Progenitor cell of endocrine pancreas (in vitro differentiated cells): ENCODE data around the gene ANO2. TPM values are rescaled to one million over a fixed set of nuclear protein-coding genes. Genes with fewer than 3 reads are reported as not detected.

Experiments used
- DNase-seq: peaks from one replicate; pipeline ENCODE4 v3.0.0; 2021; ENCODE audit warnings: low spot score; ENCODE audit not compliant: unreplicated experiment
- H3K27ac Mint-ChIP-seq: 2 replicates; pipeline ENCODE4 v1.8.0; 2021; ENCODE audit warnings: mild to moderate bottlenecking, moderate library complexity, mixed read lengths
- H3K27me3 Mint-ChIP-seq: 2 replicates; pipeline ENCODE4 v1.8.0; 2021; ENCODE audit warnings: mixed read lengths
- H3K36me3 Mint-ChIP-seq: 2 replicates; pipeline ENCODE4 v1.8.0; 2022; ENCODE audit warnings: mixed read lengths; ENCODE audit not compliant: insufficient read depth
- H3K4me1 Mint-ChIP-seq: 2 replicates; pipeline ENCODE4 v1.8.0; 2021; ENCODE audit warnings: low read depth, mixed read lengths
- H3K4me3 Mint-ChIP-seq: 2 replicates; pipeline ENCODE4 v1.8.0; 2021; ENCODE audit warnings: low read depth, mild to moderate bottlenecking, moderate library complexity, mixed read lengths
- H3K9me3 Mint-ChIP-seq: 2 replicates; pipeline ENCODE4 v1.8.0; 2021; ENCODE audit warnings: low read depth, mixed read lengths
- CTCF ChIP-seq: fragments of 200-600 bp; sonication (generic); IDR thresholded peaks from one replicate; pipeline ENCODE4 v1.5.0; 2021; ENCODE audit warnings: antibody characterized with exemption, mild to moderate bottlenecking; ENCODE audit not compliant: unreplicated experiment
- total RNA-seq: library from RNA; stranded (reverse); gene quantifications from 2 replicates; pipeline ENCODE4 v1.2.1, GENCODE V29; 2021

Gene ANO2
- total RNA-seq, 1 donor from 2014 or later = 2.8 TPM

- Mint-ChIP-seq H3K36me3 (no peaks in the 10 kb centered on the region), H3K27me3 (peaks cover 33% of the 10 kb centered on the region), H3K27ac (no peak overlapping the region), H3K4me1 (no peaks in the 10 kb centered on the region), H3K4me3 (no peak overlapping the region), H3K9me3 (no peaks in the 10 kb centered on the region)
- no peak for DNase-seq
- no peak for TF ChIP-seq CTCF
Measured at GRCh38 chr12:5809586-5809985, 135.5 kb downstream of the ANO2 start.

DNA sequence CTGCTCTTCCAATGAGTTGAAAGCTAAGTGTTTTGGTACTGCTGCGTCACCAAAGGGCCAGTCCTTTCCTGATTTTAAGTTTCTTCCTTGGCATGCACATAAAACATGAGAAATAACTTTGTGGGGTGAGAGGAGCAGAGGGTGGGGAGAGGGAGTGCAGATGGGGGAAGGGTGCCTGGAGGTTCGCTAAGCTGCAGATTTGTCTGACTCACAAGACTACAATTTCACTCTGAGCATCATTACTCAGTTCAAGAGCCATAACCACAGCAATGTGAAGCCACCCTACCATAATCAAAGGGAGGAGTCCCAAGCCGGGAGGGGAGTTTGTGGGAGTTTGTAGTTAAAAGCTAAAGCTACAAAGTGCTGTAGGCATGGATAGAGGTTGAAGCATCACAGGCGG is 136.1 kb downstream of the ANO2 start:
- H3K36me3 Mint-ChIP-seq = no peaks in the 10 kb centered on the region
- no peaks in the 10 kb centered on the region for H3K9me3 Mint-ChIP-seq
- no peak overlapping the region for H3K4me3 Mint-ChIP-seq
- no peak overlapping the region for H3K27ac Mint-ChIP-seq
- H3K4me1 Mint-ChIP-seq = no peaks in the 10 kb centered on the region
- no peak for DNase-seq
- peaks cover 32% of the 10 kb centered on the region for H3K27me3 Mint-ChIP-seq
- no peak for TF ChIP-seq CTCF

DNA sequence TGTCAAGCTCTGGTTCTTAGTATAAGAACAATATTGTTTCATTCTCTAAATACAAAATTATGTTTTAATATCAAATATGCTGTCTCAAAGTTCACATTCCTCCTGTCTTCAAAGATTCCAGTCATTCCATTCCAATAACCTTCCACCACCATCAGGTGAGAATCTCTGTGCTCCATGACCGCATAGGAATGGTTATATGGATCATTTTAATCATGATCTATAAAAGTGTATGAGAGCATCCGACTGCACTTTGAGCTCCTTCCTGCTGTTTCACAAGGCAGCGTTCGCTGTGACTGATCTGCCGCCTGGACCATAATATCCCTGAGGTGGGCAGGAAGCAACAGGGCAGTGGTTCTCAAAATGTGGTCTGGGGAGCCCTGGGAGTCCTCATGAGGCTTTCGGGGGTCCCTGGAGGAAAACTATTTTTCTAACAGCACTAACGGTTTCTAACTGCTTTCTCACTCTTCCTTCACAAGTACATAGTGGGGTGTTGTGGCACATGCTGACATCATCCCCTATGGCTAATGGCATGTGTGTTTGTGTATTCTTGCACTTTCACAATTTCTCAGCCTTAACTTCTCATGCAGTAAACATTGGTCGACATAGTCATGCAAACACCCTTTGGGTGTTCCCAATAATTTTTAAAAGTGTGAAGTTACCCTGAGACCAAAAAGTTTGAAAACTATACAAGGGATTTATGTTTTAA is 137.4 kb downstream of the ANO2 start:
- Mint-ChIP-seq H3K4me3 (no peak overlapping the region), H3K9me3 (no peaks in the 10 kb centered on the region), H3K27ac (no peak overlapping the region)

GRCh38 chr12:5807090-5807414 is 138.0 kb downstream of the ANO2 start:
- Mint-ChIP-seq H3K9me3 (no peaks in the 10 kb centered on the region), H3K4me1 (no peaks in the 10 kb centered on the region), H3K27me3 (peaks cover 29% of the 10 kb centered on the region), H3K36me3 (no peaks in the 10 kb centered on the region), H3K4me3 (no peak overlapping the region), H3K27ac (no peak overlapping the region)
- DNase-seq = no peak
- TF ChIP-seq CTCF = no peak

More for the DNA sequence above, 137.4 kb downstream of the ANO2 start:
- Mint-ChIP-seq H3K4me1 (no peaks in the 10 kb centered on the region), H3K36me3 (no peaks in the 10 kb centered on the region), H3K27me3 (peaks cover 28% of the 10 kb centered on the region)
- no peak for DNase-seq
- no peak for TF ChIP-seq CTCF

DNA sequence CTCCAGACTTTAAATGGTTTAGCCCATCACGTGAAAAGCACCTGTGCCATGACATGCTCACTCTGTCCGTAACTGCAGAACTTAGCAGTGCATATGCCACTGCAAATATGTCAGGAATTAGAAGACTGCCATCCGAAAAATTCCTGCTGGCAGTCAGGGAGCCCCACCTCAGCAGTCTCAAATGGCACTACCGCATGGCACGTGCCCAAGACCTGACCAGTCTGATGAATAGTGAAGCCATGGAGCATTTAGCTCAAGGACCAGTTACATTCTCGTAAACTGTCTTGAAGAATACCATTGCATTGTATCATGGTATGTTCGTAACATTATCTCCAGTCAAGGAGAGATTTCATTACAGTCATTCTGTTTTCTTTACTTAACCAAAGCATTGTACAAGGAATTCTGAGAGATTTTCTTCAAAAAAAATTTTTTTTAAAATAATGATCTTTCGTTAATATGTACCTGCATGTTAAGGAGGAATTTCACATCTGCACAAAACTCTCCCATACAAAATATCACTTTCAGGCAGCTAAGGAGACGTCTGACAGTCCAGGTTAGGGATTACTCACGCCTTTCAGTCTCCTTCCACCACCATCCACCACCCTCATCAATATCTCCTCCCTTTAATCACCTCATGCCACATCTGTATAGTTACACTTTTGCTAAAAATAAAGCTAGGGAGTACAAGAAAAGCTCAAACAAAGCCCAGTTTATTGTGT is 138.5 kb downstream of the ANO2 start:
- Mint-ChIP-seq H3K36me3 (no peaks in the 10 kb centered on the region), H3K4me3 (no peak overlapping the region), H3K27me3 (peaks cover 29% of the 10 kb centered on the region), H3K9me3 (no peaks in the 10 kb centered on the region), H3K27ac (no peak overlapping the region), H3K4me1 (no peaks in the 10 kb centered on the region)
- no peak for DNase-seq
- TF ChIP-seq CTCF = no peak
